Endometrium (tissue), 2 donors: Measurements from ENCODE around the gene BCAS3.

ENCODE experiments used
- FAIRE-seq: peaks from 2 replicates; lab custom pipeline; 2012; peaks lifted over from hg19 to GRCh38; lab: Jason Lieb, UNC
- donor health status: control.
- donor health status: control.

BCAS3 gene

DNA sequence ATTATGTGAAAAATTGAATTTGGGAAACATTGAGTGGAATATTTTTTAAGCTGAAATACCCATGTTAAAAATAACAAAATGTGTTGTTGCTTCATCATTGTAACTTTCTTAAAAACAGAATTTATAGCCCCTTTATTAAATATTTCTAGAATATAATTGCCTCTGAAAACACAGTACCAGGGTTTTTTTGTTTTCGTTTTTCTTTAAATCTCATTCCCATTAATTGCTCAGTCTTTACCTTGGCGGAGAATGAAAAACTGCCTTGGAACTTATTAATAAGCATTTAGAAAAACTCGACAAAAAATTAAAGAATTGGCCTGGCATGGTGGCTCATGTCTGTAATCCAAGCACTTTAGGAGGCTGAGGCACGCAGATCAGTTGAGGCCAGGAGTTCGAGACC, 526.8 kb downstream of the BCAS3 start:
- FAIRE-seq: no peak

DNA sequence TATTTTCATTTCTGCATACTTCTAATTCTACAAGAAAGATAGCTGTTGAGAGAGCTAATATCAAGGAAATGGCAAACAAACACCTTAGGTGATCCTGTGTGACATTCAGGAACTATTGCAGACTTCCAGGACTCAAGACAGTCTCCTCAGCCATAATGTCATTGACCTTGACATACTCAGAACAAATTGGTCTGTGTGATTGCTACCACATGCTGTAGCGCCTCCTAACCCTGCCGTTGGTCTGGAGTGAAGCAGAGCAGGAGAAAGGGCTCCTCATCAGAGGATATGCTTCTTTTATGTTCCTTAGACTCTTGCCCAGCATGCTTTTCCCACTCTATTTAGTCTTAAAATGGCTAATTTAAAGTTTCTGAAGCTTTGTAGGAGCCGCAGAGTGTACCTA, 527.8 kb downstream of the BCAS3 start:
- no peak for FAIRE-seq

DNA sequence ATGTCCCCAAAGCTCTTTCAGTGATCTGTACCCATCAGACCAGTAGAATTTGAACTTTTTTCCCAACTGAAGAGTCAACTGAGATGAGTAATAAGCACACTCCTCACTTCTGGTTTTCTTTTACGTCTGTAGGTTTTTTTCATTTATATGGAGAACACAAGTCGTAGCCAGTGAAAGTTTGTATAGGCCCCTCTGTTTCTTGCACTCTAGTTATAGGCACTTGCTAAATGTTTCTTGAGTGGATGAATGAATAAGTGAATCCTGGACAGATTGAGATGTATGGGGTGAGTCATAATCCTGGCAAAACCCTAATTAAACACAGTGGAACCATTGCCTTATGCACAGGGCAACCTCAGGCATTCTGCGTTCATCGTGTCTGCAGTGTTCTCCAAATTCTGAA, 528.3 kb downstream of the BCAS3 start:
- no peak for FAIRE-seq

GRCh38 chr17:61206922-61207321, 529.3 kb downstream of the BCAS3 start:
- FAIRE-seq: no peak

DNA sequence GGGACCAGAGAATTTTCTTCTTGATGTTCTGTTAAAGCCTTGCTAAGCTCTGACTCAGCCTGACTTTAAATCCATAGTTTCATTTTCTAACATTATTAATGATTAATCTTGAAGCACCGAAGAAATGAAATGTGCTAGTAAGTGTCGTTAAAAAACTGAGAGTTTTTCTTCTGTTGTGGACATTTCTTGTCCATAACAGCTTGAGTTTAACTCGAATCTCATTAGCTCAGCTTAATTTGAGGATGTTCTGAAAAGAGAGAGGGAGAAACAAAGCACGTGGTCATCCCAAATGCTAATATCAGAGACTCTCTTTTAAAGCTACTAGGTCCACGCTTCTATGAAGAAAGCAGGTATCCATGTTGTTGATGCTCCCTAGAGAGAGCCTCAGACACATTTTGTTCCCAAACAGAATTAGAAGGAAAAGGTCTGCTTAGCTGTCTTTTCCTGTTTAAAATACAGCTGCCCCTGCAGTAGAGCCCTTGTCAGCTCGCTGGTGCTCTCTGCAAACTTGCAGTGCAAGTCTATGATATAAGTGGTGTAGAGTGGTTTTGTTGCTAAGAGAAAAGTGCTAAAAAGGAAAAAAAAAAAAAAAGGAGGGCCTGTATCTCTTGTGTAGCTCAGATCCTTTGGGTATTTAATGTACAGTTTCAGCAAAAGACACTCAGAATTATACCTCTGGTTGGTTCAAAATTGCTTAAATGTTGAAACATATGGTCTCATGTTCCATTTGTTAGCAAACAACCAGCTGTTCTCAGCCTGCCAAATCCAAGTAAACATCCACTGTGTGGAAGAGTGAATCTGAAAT, 530.9 kb downstream of the BCAS3 start:
- peak; percentile 94 for FAIRE-seq

GRCh38 chr17:61209106-61209439, 531.4 kb downstream of the BCAS3 start:
- FAIRE-seq: no peak

DNA sequence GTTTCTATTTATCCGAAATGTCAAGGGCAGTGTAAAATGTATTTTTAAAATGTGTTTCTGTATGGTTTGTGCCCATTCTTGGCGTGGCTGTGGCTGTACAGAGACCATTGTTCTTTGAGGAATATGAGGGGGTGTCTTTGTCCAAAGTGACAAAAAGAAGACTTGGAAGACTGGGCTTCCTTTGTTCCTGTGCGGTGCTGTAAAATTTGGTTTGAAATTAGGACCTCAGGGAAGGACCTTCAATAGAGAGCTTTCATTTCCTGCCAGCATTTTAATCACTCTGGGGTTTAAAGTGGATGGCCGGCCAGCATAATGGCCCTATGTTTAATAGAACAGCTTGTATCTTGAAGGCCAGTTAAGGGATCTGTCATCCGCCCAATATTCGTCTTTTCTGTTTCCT, 531.9 kb downstream of the BCAS3 start:
- no peak for FAIRE-seq

DNA sequence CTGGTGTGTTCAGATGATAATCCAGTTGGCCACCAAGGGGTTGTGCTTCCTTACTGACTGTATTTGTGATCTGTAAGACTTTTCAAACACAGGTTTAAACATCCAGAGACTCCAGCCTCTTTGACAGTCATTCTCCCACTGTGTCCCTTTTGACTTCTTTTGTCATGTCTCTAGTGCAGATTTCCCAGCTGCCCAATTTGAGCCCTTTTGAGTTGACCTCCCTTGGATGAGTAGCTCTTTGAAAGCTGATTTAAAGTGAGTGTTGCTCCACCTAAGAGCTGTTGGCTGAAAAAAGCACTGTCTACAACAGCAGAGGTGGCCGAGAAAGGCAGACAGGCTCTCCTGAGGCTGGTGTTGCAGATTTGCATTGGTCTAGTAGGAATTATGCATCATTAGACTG, 533.6 kb downstream of the BCAS3 start:
- FAIRE-seq: no peak

DNA sequence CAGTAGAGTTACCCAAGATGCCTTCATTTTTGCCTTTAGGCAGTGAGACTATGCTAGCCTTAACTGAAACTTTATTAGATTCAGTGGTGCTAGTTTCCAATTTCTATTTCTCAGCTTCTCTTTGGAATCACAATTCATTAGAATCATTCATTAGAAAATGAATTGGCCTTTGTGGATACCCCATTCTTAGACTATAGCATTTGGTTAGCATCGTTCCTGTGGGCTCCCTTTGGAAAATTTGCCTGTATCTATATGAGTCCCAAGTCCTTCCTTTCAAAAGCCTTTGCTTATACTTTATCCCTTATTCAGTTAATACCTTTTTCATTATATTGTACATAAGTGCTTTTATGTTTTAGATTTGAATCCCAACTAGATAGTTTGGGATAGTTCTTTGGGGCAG, 535.0 kb downstream of the BCAS3 start:
- FAIRE-seq: no peak

DNA sequence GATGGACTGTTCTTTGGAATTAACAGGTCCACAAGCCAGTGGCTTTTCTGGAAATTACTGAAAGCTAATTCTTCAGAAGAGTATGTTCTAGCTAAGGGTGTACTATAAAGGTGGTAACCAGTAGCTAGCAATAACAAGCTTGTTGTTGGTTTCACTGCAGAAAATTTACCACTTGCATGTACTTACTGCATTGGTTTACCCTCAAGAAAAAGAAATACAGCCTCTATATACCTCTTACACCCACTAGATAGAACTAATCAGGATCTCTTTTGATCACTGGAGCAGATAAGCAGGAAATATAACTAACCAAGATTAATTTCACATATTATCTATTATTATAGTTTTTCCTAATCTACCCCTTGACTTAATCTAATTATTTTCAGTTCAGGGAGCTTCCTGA, 537.1 kb downstream of the BCAS3 start:
- no peak for FAIRE-seq

- no peak for FAIRE-seq
Observed at GRCh38 chr17:61216066-61216465, 538.4 kb downstream of the BCAS3 start.

DNA sequence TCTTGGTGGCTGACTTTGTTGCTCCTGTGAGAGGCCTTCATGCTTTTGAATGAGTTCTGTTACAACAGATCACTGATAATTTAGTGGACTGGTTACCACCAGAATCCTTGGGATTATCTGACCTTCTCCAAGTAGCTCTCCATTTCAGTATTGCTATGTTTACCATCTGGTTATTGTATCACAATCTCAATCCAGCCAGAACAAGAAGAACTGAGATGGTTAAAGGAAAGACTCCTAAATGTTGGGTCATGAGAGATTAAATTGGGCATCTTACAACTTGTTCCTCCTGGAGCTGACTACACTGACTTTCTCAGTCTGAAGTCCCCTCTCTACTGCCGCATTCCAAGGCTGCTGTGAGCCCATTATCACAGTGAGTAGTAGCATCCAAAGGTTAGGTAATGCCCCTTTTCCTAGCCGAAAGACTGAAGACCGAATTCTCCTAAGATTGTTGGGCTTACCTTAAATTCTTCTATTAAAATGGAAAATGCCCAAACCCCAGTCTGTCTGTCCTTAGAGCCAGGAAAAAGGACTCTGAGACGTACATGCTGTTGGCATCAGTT, 540.3 kb downstream of the BCAS3 start:
- FAIRE-seq: no peak

DNA sequence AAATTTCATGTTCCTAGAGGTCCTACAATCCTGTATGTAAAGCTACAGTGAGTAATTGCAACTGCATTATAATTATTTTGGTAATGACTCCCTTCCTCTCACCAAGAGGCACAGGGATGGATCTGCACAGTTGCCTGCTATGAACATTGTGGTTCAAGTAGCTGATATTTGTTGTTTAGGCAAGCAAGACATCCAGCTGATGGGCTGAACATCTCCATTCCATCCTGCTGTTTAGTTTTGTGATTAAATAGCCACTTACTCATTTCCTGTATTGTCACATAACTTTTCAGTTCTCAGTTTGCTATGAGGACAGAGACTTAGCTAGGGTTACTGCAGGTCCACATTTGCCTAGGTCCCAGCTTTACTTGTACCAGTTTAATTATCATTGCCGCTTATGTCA, 540.8 kb downstream of the BCAS3 start:
- no peak for FAIRE-seq

DNA sequence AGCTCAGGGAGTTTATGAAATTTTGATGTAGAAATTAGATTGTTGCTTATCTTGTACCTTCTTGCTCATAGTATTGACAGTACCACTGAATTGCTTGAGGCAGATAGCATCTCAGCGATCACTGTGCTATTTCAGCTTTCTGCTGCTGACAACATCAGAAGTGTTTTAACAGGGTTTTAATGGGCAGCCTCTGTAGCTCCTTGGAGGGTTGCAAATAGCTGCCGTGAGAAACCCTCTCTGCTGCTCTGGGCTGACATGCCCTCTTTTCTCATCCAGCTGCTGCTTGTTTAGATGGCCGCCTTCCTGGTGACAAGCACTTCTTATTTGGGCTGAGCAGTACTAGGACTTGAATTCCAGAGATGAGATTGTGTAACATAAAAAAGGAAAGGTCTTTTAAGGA, 541.8 kb downstream of the BCAS3 start:
- FAIRE-seq: no peak

DNA sequence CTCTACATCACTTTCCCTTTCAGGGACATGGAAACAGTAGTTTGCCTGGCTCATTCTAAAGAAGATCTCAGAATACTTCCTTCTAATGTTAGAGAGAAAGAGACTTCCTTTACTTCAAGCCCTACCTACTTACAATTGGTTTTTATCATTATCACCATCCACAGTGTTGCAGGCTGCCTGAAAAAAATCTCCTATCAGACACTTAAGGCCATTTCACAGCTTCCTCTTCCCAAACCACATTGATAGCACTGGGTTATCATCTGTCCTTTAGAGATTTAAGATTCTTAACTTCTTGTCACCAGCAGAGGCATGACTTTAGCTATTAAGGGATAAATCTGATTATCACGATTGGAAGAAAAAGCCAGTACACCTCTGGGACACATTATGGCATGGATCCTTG, 543.5 kb downstream of the BCAS3 start:
- no peak for FAIRE-seq

DNA sequence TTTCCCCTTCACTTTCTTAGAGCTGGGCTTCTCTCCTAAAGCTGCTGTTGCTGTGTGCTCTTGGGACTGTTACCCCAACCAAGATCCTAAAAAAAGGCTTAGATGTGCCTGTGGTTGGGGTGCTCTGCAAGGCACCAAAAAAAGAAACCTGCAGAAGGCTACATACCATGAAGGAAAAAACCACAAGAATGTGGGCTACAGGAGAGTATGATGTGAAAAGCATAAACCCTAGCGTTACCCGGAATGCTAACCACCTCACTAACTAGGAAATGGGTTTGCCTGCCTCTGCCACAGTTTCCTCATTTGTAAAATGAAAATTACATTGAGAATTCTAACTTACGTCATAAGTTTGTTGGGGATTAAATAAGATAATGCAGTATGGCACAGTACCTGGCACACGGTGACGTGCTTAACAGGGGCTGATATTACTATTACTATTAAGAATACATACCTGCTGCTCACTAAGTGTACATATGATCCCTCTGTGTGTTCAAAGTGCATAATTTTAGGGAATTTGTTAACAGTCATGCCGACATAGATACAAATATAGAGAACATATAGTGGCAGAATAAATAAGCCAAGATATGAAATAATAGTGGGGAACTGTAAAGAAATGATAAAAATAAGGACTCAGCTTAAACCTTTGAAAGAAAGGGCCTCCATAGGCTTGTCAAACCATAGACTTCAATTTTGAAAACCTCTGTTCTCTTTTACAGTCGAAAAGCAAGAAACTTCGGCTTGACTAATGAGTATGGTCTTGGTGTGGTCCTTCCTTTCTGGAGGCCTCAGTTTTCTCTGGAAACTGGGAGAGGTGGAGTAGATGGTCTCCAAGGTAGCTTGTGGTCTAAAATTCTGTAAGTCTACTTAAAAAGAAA, 544.2 kb downstream of the BCAS3 start:
- FAIRE-seq: no peak

DNA sequence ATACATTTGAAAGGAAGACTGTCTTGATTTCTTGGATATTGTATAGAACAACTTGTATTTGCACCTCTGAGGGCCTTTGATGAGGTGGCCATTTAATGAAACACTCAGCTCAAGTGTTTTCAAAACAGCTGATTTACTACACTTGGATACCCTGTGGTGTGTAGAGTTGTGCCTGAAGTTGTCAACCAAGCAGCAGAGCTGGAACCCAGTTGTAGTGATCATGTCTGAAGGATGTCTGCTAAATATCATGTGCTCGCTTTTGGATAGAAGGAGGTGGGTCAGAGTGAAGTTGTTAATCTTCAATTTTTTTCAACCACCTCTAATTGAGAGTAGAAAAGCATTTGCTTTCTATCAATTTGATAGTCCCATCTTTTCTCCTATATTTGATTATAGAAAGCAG, 546.1 kb downstream of the BCAS3 start:
- FAIRE-seq: no peak

- no peak for FAIRE-seq
Observed at GRCh38 chr17:61225178-61225882, 547.7 kb downstream of the BCAS3 start.

- no peak for FAIRE-seq
Observed at GRCh38 chr17:61227866-61228265, 550.2 kb downstream of the BCAS3 start.

DNA sequence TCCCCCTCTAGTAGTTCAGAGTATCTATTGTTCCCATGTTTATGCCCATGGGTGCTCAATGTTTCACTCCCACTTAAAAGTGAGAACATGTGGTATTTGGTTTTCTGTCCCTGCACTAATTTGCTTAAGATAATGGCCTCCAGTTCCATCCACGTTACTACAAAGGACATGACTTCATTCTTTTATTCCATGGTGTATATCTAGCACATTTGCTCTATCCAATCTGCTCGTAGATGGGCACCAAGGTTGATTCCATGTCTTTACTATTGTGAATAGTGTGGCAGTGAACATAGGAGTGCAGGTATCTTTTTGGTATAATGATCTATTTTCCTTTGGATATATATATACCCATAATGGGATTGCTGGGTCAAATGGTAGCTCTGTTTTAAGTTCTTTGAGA, 552.8 kb downstream of the BCAS3 start:
- FAIRE-seq: no peak

DNA sequence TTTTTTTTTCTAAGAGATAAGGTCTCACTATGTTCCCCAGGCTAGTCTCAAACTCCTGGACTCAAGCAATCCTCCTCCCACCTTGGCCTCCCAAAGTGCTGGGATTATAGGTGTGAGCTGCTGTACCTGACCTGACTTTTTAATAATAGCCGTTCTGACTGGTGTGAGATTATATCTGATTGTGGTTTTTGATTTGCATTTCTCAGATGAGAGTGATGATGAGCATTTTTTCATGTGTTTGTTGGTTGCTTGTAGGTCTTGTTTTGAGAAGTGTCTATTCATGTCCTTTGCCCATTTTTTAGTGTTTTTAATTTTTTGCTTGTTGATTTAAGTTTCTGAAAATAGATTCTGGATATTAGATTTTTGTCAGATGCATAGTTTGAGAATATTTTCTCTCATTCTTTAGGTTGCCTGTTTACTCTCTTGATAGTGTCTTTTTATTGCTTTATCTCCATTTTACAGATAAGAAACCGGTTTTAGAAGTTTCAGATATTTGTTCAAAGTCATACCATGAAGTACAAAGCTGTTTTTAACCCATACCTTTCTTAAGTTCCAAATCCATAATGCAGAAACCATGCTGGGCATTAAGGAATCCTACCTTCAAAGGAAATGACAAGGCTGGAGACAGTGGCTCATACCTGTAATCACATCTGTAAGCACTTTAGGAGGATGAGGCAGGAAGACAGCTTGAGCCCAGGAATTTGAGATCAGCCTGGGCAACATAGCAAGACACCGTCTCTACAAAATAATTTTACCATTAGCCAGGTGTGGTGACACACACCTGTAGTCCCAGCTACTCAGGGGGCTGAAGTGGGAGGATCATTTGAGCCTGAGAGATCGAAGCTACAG, 553.5 kb downstream of the BCAS3 start:
- FAIRE-seq: no peak

GRCh38 chr17:61232871-61233270, 555.2 kb downstream of the BCAS3 start:
- no peak for FAIRE-seq
